HTERT RPE-1 (cell line): ENCODE data around the gene SCYGR1.
"Not testable (repeated sequence)": the region's sequence is repeated elsewhere in the genome, so short reads cannot be mapped to it uniquely, and the experiment has no call there.

Source experiments
- in situ Hi-C: fragments of 300-500 bp; cut with MboI; formaldehyde crosslinking; loops from 4 replicates; pipeline ENCODE4 v1.14.3; 2020; ENCODE audit warnings: low sequenced_read_pairs

SCYGR1 gene

DNA sequence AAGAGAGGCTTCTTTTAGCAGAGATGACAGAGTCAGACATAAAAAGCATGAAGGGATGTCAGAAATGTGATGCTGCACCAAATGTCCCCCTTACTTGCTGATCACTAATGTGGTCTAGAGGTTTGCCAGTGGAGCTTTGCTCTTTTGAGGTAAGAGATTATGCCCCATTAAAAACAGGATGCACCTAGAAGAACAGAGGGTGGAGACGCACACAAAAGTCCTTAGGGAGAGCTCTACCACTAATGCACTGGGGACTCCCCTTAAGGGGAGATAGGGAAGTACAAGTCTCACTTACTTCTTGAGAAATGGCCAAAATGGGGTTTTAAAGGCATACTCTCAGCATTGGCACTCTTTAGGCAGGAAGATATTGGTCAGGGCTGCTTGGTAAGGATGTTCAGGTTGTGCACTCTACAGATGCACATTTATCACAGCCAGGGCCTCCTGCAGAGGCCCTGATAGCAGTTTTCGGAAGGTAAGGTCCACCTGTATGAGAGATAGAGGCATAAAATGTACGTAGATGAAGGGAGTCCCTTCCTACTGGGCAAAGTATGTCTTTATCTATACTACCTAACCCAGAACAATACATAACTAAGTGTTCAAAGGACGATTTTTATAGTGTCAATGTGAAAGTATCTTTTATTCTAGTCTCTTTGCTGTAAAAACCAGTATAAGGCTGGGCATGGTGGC lies 17.0 kb upstream of the SCYGR1 start:
- in situ Hi-C loops, result no loop called here

DNA sequence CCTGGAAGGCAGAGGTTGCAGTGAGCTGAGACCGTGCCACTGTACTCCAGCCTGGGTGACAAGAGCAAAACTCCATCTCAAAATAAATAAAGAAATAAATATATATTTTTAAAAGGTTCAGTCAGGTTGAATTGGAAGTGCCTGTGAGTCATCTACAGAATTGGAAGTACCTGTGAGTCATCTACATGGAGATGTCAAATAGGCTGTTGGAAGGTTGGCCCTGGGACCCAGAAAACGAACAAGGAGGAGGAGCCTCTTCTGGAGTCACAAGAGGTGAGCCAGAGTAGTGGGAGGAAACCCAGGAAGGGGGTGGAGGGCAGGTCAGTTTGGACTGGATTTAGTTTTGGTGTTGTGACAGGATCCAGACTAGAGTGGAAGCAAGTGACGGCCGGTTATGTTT lies 15.2 kb upstream of the SCYGR1 start:
- in situ Hi-C loops, result no loop called here

DNA sequence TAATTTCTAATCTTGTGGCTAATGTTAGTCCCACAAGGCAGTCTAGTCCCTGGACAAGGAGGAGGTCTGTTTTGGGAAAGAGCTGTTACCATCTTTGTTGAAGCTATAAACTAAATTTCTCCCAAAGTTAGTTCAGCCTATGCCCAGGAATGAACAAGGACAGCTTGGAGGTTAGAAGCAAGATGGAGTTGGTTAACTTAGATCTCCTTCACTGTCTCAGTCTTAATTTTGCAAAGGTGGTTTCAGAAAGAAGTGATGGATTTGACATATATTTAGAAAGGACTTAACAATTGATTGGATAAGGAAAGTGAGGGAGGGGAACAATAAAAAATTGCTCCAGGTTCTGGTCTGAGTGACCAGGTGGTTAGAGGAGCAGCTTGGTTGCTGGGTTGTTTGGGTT lies 14.6 kb upstream of the SCYGR1 start:
- in situ Hi-C loops, result no loop called here

DNA sequence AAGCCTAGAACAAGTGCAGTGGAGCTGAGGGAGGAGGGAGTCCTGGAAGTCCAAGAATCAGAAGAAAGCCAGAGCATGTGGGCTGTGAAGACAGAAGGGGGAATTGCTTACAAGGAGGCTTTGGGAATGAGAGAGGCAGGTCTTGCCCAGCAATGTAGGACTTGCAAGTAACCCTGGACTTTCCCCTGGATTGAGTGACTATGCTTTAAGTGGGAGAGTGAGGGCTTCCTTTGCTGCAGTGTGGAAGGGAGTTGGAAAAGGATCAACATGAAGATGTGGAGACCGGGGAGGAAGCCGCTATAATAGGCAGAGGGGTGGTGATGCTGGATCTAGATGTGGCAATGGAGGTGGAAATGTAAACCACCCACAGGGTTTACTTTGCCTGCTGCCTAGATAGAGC lies 13.8 kb upstream of the SCYGR1 start:
- in situ Hi-C loops, result no loop called here

DNA sequence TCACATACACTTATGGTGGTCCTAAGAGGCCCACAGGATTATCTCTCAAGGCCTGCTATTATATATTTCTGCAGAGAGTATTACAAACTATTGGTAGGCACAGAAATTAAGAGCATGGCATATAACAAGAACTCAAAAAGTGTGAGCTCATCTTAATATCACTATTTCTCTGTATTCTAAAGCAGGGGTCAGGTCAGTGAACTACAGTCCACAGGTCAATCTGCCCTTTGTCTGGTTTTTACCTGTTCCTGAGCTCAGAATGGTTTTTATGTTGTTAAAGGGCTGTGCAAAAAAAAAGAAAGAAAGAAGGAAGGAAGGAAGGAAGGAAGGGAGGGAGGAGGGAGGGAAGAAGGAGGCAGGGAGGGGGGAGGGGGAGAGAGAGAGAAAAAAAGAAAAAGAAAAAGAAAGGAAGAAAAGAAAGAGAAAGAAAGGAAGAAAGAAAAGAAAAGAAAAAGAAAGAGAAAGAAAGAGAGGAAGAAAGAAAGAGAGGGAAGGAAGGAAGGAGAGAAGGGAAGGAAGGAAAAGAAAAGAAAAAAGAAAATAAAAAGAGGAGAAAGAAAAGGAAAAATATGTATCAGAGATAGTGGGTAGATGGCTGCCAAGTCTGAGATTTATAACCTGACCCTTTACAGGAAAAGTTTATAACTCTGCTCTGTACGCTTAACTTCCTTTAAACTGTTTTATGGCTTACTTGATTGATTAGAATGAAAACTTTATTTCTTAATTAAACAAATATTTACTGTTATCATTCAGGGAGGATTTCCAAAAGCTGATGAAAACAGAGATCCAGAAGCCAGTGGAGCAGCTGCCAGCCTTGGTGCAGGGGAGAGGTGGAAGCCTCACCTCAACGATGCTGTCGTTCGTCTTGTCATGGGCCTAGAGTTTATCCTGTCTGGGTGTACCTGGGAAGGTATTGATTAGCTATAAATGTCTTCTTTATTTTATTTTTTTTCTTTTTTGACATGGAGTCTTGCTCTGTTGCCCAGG lies 11.2 kb upstream of the SCYGR1 start:
- in situ Hi-C loops, result no loop called here

DNA sequence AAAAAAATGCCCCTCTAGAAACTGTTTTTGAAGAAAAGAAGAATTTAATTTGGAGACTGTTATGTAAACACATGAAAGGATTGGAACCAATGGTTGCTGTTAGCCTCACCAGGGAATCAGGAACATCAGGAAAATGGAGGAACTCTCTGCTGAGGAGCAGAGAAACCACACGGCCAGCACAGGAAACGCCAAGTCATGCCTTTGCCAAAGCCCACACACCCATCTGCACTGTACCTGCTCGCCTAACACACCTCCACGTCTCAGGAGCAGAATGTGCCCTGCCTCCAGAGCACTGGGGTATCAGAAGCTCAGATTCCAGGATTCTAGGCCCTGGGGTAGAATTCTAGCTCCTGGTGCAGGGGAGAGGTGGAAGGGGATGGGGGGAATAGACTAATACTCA lies 9.8 kb upstream of the SCYGR1 start:
- in situ Hi-C loops, result no loop called here

DNA sequence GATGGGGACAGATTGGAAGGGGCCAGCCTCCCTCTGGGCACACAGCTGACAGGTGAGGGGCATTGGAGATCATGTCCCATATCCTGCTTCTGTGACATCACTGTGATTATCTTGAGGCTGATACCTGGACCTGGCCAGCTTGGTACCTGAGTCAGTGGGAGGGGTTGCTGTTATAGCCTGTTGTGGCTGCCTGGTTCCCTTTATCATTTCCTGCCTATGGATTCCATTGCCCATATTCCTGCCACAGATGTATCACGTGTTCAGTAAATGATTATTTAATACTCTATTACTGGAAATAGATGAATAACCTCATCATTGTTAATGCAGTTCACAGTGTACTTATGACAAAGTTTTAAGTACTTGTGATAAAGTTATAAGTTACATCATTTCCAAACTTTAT lies 7.8 kb upstream of the SCYGR1 start:
- in situ Hi-C loops, result no loop called here

DNA sequence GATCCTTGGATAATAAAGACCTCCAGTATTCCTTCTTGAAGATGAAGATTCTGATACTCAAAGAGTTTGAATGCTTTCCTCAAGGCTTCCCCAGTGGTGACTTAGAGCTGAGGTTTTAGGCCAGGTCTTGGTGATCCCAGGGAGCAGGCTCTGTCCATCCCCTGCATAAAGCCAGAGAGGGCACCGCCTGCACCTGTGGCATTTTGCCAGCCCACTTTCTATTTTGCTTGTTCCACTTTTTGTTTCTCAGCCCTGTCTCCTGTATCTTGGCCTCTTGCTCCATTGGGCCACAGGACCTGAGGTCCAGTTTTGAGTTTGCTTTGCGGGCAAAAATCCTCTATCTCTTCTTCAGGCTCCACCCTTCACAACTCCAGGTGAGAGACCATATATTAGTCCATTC lies 6.7 kb upstream of the SCYGR1 start:
- in situ Hi-C loops, result no loop called here

DNA sequence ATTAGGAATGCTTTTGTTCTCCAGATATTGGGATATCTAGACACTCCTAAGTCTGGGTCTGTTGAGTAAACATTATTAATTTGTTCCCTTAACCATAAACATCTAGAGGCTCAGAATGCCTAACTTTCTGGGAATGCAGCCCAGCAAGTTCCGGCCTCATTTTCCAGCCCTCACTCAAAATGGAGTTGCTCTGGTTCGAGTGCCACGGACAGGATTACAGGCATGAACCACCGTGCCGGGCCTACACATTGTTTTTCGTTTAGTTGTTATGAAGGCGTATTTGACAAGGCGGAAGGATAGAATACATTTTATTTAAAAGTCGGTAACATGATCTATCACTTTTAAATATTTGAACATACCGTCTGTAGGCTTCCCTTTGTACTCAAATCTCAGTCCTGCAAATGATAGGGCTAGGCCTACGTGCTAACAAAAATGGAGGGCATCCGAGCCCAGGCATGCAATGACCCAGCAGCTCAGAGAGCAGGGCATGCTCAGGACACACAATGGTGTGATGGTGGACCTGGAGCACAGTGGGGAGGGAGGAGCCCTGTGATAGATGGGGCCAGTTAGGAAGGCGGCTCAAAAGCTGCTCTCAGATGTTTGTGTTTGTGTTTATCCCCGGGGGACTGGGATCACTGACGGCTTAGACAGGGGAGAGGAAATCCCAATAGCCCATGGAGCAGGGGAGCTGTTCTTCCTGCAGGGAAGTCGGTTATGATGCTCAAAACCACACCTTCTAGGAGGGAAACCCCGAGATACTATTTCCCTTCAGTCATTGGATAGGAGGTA lies 2.9 kb upstream of the SCYGR1 start:
- in situ Hi-C loops, result no loop called here

DNA sequence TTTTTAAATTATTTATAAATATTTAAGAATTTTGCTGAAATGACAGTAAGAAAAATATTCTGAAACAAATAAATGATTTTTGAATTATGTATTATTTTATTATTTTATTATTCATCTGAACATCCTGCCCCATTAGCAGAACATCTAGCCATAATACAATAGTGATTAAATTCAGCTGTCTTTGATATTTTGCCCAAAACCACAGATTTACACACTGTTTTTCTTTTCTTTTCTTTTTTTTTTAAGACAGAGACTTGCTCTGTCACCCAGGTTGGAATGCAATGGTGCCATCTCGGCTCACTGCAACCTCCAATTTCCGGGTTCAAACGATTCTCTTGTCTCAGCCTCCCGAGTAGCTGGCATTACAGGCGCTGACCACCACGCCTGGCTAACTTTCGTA lies 1.9 kb upstream of the SCYGR1 start:
- in situ Hi-C loops, result no loop called here

DNA sequence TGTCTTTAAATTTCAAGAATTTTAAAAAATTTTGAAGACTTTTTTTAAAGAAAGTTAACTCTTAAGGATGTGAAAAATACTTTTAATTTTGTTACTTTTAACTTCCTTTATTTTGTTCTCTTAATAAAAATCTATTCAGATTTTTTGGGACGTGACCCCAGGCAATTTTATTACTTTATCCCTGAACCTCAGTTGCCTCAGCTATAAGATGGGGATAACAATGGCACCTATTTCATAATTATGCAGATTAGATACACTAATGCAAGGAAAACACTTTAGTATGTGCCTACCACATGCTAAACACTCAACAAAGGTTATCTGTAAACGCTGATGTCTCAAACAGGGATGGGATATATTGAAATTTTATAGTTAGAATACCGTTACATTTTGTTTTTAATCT lies 1.5 kb upstream of the SCYGR1 start:
- in situ Hi-C loops, result no loop called here

DNA sequence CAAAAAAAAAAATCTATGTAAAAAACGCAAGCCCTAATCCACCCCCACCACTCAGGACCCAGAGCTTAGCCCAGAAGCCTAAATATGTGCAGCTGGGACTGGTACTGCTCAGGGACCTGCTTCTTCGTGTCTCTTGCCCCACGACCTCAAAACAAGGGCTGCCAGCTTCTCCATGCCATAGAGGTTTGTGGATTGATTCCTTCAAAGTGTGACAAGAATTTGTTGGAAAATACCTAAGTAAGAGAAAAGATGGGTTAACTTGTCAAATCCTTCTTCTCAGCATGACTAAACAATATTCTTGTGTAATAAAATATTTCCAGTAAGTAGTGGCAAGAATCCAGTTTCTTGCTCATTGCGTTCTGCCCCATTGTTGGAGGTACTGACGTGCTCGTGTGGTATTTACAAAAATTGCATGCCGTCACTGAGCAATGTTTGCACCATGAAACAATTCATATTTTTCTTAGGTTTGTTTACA lies 825 bp upstream of the SCYGR1 start:
- in situ Hi-C loops, result no loop called here

DNA sequence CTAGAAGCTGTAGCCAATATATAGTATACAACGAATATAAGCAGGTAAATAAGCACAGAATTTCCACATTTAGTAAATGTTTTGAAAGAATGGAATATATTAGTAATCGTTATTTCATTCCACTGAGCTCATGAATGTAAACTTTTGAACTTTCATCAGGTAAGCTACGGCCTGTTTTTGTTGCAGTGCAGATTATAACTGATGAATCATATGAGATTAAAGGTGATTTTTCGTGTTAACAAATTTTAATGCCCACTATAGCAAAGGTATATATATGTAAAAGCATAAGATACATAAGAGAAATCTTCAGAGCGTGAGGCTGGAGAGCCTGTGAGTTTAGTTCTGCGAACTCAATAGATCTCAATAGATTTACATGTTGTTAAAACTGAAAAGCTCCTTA lies 1.1 kb downstream of the SCYGR1 start:
- in situ Hi-C loops, result no loop called here

DNA sequence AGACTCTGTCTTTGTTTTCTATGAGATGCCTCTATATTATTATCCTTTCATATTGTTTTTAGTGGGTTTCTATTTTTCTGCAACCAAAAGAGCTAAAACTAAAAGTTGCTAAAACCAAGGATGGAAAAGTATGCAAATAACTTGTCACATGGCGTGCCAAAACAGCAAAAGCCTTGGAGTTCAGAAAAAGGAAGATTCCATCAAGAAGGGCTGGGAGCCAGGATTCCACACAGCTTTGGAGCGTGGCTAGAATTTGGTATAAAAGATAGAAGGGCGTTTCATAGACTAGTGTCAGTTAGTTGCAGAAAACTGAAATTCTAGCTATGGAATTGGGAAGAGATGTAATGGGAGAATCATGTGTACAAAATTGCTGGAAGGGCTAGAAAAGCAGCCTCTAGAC lies 4.1 kb downstream of the SCYGR1 start:
- in situ Hi-C loops, result no loop called here

DNA sequence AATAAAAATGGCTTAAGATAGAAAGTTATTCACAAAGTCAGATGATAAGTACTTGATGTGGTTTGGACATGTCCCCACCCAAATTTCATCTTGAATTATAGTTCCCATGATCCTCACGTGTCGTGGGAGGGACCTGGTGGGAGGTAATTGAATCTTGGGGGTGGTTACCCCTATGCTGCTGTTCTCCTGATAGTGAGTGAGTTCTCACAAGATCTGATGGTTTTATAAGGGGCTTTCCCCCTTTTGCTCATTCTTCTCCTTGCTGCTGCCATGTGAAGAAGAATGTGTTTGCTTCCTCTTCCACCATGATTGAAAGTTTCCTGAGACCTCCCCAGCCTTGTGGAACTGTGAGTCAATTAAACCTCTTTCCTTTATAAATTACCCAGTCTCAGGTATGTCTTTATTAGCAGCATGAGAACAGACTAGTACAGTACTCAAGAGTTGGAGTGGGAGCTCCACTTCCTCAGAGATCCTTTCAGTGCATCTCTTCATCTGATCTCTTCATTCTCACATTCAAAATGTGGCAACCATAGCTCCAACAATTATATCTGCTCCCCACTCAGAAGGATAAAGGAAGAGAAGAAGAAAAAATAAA lies 5.4 kb downstream of the SCYGR1 start:
- in situ Hi-C loops, result not testable (repeated sequence)

DNA sequence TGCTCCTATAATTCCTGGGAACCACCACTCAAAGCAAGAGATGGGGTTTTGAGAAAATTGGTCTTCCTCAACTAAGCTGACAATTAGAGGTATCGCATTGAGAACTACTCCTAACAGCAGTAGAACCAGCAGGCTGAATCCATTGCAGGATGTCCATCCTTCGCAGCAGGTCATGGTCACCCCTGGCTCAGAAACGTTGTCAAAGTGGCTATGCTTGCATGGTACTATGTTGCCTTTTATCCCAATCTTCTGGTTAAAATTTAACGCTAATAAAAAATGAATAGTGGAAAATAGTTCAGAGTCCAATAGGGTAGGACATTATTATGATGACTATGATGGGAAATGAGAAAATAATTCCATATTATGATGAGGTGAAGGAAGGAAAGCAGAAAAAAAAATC lies 8.7 kb downstream of the SCYGR1 start, which contains the start of gene TM4SF20:
TSS of gene TM4SF20 (minus strand) at position 212 of the 400 bp plus-strand sequence. CDS start at position 174, 38 bp downstream.
- in situ Hi-C loops, result no loop called here

DNA sequence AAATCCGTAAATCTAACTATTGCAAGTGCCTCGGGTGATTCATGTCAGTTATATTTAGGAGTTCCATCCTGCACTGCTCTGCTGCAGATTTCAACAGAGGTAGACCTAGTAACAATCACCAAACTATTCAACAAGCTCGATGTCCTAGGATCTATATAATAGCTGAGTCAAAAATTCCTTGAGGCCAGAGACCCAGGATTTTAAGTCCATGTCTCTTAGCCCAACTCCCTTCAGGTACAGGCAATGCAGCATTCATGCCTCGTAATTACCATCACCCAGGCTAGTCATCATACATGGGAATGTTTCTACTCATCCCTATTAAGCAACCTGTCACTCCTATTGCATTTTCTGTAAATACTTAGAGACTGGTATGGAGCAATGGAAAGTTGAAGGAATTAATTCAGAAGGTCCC lies 9.4 kb downstream of the SCYGR1 start:
- in situ Hi-C loops, result no loop called here

DNA sequence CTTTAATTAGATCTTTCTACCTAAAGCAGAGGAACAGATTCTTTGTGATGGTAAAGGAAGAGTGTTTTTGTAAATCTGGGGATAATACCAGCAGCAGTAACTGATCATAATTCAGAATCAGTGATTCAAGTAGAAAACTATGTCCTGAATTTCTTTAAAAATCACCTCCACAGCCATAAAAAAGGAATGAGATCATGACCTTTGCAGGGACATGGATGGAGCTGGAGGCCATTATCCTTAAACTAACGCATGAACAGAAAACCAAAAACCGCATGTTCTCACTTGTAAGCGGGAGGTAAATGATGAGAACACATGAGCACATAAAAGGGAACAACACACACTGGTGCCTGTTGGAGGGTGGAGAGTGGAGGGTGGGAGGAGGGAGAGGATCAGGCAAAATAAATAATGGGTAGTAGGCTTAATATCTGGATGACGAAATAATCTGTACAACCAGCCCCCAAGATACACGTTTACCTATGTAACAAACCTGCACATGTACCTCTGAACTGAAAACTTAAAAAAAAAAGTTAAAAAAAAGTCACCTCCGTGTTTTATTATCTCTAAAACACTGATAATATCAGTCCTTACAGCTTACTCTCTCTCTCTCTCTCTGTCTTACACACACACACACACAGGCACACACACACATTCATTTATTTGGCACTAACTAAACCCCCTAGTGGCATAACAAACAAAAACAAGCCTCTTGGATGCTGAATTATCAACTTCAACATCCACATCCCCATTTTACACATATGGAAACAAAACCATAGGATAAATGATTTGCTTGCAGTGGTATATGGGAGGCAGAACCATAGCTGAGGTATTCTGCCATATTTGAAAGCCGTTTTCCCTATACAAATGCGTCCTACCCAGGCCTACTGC lies 10.0 kb downstream of the SCYGR1 start:
- in situ Hi-C loops, result no loop called here

DNA sequence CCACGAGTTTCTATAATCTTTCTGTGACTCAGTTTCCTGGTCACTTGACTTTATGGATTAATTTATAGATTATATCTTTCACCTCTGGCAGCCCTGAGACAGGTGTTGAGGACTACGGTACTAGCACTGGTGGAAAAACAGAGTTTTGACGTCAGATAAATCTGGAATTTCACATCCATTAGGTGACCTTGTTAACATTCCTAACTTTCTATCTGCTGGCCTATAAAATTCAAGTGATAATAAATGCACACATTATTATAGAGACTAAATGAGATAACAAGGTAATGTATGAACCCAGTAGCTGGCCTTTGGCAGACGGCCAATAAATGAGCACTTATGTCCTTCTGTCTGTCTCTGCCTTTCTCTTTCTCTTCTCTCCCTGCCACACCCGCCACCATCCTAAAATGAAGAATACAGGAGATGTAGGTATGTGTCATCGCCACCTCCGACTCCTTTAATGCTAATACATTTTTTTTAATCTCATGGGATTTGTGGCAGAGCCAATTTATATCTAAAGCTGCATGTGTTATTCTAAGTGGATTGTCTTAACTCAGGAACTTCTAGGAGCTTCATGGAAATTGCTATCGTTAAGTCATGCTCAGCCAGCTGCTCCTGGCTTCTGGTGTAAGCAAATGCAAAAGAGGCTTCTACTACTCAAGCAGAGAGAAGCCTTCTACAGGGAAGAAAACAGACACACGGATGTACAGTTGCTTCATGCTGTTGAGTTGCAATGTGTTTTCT lies 10.9 kb downstream of the SCYGR1 start:
- in situ Hi-C loops, result no loop called here
